ENCODE measurements around the gene MOB2.

MOB2 gene

GRCh38 chr11:1472180-1473005 lies 14.2 kb downstream of the MOB2 start:
- TF ChIP-seq, protein P1, sequence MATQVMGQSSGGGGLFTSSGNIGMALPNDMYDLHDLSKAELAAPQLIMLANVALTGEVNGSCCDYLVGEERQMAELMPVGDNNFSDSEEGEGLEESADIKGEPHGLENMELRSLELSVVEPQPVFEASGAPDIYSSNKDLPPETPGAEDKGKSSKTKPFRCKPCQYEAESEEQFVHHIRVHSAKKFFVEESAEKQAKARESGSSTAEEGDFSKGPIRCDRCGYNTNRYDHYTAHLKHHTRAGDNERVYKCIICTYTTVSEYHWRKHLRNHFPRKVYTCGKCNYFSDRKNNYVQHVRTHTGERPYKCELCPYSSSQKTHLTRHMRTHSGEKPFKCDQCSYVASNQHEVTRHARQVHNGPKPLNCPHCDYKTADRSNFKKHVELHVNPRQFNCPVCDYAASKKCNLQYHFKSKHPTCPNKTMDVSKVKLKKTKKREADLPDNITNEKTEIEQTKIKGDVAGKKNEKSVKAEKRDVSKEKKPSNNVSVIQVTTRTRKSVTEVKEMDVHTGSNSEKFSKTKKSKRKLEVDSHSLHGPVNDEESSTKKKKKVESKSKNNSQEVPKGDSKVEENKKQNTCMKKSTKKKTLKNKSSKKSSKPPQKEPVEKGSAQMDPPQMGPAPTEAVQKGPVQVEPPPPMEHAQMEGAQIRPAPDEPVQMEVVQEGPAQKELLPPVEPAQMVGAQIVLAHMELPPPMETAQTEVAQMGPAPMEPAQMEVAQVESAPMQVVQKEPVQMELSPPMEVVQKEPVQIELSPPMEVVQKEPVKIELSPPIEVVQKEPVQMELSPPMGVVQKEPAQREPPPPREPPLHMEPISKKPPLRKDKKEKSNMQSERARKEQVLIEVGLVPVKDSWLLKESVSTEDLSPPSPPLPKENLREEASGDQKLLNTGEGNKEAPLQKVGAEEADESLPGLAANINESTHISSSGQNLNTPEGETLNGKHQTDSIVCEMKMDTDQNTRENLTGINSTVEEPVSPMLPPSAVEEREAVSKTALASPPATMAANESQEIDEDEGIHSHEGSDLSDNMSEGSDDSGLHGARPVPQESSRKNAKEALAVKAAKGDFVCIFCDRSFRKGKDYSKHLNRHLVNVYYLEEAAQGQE (IDR thresholded peaks at IDR 0.05; ENCODE audit: insufficient read depth in 1 of 2, low read depth in 2 of 2, low read length in 2 of 2), result no peak
- TF ChIP-seq SIN3A (IDR thresholded peaks at IDR 0.05; ENCODE audit: borderline replicate concordance, insufficient read depth, low read length) (no peak), FOXP2 (optimal IDR thresholded peaks at IDR 0.05; ENCODE audit: borderline replicate concordance, extremely low read depth, extremely low read length, insufficient read depth) (no peak), TAF1 (IDR thresholded peaks at IDR 0.05; ENCODE audit: borderline replicate concordance, insufficient read depth, low read length) (no peak), POLR2AphosphoS5 (IDR thresholded peaks at IDR 0.05; ENCODE audit: low read depth, low read length) (no peak)

DNA sequence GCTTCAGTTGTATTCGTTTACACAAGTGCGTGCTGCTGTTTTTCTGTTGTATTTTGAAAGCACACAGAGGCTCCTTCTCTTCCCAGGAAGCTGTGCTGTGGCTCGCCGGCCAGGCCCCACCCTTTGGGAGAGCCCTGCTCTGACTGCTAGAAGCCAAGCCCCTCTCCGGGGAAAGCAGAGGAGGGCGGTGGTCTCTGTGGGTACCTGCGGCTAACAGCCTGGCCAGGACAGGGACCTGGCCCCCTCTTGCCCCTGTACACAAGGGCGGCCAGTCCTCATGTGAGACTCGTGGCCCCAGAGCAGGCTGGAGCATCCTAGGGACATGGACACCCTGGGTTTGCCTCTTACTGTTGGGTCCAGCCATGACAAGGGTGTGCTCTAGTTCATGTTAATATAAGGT lies 14.8 kb downstream of the MOB2 start:
- TF ChIP-seq SIN3A (IDR thresholded peaks at IDR 0.05; ENCODE audit: borderline replicate concordance, insufficient read depth, low read length) (no peak), POLR2AphosphoS5 (IDR thresholded peaks at IDR 0.05; ENCODE audit: low read depth, low read length) (no peak), FOXP2 (optimal IDR thresholded peaks at IDR 0.05; ENCODE audit: borderline replicate concordance, extremely low read depth, extremely low read length, insufficient read depth) (no peak), TAF1 (IDR thresholded peaks at IDR 0.05; ENCODE audit: borderline replicate concordance, insufficient read depth, low read length) (no peak)
- TF ChIP-seq, protein P1 (IDR thresholded peaks at IDR 0.05; ENCODE audit: insufficient read depth in 1 of 2, low read depth in 2 of 2, low read length in 2 of 2), result no peak

DNA sequence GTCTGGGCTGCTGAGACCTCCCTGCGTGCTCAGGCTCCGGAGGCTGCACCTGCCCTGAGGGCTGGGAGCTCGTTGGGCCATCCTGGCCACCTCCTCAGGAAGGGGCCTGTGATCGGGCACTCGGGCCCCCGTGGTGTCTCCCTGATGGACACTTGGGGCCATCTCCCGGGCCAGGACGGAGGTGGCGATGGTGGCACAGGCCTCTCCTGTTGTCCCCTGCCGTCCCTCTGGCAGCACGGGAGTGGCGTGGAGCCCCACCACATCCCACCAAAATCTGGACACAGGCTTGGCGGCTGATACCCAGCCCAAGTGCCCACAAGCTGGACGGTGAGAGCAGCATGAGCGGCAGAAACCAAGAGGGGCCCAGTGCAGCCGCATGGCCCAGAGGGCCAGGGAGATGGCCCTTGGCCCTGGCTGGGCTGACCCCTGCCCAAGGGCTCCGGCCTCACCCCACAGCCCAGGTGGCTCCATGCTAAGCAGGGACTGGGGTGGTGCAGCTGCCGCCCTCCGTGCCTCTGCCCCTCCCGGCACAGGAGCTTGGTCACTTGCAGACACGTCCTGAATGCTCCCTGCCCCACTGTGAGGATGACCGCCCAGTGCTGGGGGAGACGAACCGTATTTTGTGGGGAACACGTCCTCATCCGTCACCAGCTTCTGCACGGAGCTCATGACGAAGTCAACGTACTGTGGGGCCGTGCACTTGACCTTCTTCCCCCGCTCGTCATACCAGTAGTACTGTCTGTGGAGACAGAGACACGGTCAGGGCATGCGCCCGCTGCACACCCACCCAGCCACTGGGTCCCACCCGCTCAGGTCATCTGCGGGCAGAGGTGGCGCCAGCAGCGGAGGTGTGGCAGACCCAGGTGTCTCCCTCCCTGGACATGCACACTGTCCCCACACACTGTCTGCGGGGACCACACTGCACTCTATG lies 15.6 kb downstream of the MOB2 start:
- TF ChIP-seq TAF1 (IDR thresholded peaks at IDR 0.05; ENCODE audit: borderline replicate concordance, insufficient read depth, low read length) (no peak), FOXP2 (optimal IDR thresholded peaks at IDR 0.05; ENCODE audit: borderline replicate concordance, extremely low read depth, extremely low read length, insufficient read depth) (no peak), SIN3A (IDR thresholded peaks at IDR 0.05; ENCODE audit: borderline replicate concordance, insufficient read depth, low read length) (no peak), POLR2AphosphoS5 (IDR thresholded peaks at IDR 0.05; ENCODE audit: low read depth, low read length) (no peak)
- TF ChIP-seq, protein P1 (IDR thresholded peaks at IDR 0.05; ENCODE audit: insufficient read depth in 1 of 2, low read depth in 2 of 2, low read length in 2 of 2), result no peak

- TF ChIP-seq SIN3A (IDR thresholded peaks at IDR 0.05; ENCODE audit: borderline replicate concordance, insufficient read depth, low read length) (no peak), TAF1 (IDR thresholded peaks at IDR 0.05; ENCODE audit: borderline replicate concordance, insufficient read depth, low read length) (no peak), POLR2AphosphoS5 (IDR thresholded peaks at IDR 0.05; ENCODE audit: low read depth, low read length) (no peak), FOXP2 (optimal IDR thresholded peaks at IDR 0.05; ENCODE audit: borderline replicate concordance, extremely low read depth, extremely low read length, insufficient read depth) (no peak)
- TF ChIP-seq, protein P1 (IDR thresholded peaks at IDR 0.05; ENCODE audit: insufficient read depth in 1 of 2, low read depth in 2 of 2, low read length in 2 of 2), result no peak
Observed at GRCh38 chr11:1469911-1470680, 16.5 kb downstream of the MOB2 start.

Measured in PFSK-1 (cell line).